HG03469 (cell line): ENCODE results near the gene LRRC45.

ENCODE experiments used
- ATAC-seq: cut with Tn5 transposase; IDR thresholded peaks from one replicate; pipeline ENCODE4 v1.9.1; 2021; ENCODE audit warnings: mild to moderate bottlenecking, moderate library complexity, moderate number of reproducible peaks; ENCODE audit not compliant: unreplicated experiment

Gene LRRC45

GRCh38 chr17:82018152-82018988, 4.7 kb upstream of the LRRC45 start:
- ATAC-seq: no peak

- no peak for ATAC-seq
Measured at GRCh38 chr17:82018989-82019689, 4.0 kb upstream of the LRRC45 start.

- ATAC-seq: no peak
Measured at GRCh38 chr17:82019690-82020571, 3.2 kb upstream of the LRRC45 start.

GRCh38 chr17:82020572-82021106, 2.5 kb upstream of the LRRC45 start:
- no peak for ATAC-seq

- no peak for ATAC-seq
Measured at GRCh38 chr17:82021107-82021899, 1.8 kb upstream of the LRRC45 start.

GRCh38 chr17:82021900-82022309, 1.2 kb upstream of the LRRC45 start:
- no peak for ATAC-seq

- ATAC-seq: no peak
Measured at GRCh38 chr17:82022310-82022980, 660 bp upstream of the LRRC45 start, which contains the start of gene CENPX. CENPX (minus strand) TSS chr17:82022878; CDS start chr17:82022861, 17 bp downstream.

- no peak for ATAC-seq
Measured at GRCh38 chr17:82023447-82024241, 539 bp downstream of the LRRC45 start.

GRCh38 chr17:82024859-82025258, 1.8 kb downstream of the LRRC45 start:
- no peak for ATAC-seq

- no peak for ATAC-seq
Measured at GRCh38 chr17:82025401-82026107, 2.4 kb downstream of the LRRC45 start.

GRCh38 chr17:82028246-82028645, 5.1 kb downstream of the LRRC45 start:
- ATAC-seq: no peak

- ATAC-seq: no peak
Measured at GRCh38 chr17:82028966-82029365, 5.9 kb downstream of the LRRC45 start.

- ATAC-seq: no peak
Measured at GRCh38 chr17:82029391-82029790, 6.3 kb downstream of the LRRC45 start.

- no peak for ATAC-seq
Measured at GRCh38 chr17:82029990-82030469, 6.9 kb downstream of the LRRC45 start.

- no peak for ATAC-seq
Measured at GRCh38 chr17:82030470-82031302, 7.6 kb downstream of the LRRC45 start.

- no peak for ATAC-seq
Measured at GRCh38 chr17:82031303-82031884, 8.3 kb downstream of the LRRC45 start, which contains the start of gene RAC3. RAC3 (plus strand) TSS chr17:82031678; CDS start chr17:82031762, 84 bp downstream.
